Mucosa of descending colon (tissue), 3 donors: ENCODE measurements around the gene NAIF1. TPM values are rescaled to one million over a fixed set of nuclear protein-coding genes. Genes with fewer than 3 reads are reported as not detected.
A peak's percentile ranks its signal among the peaks of the same experiment; 100 is the strongest.

Experiments
- ATAC-seq: fragments of 200-7000 bp; cut with Tn5 transposase; one replicate; pipeline ENCODE4 v1.9.1; 2020; ENCODE audit warnings: mild to moderate bottlenecking, moderate library complexity
- DNase-seq, 3 donors: peaks; one replicate each; pipeline ENCODE4 v3.0.0-alpha.2; 2020
- H3K36me3 ChIP-seq: fragments of 200-600 bp; one replicate; pipeline ENCODE4 v1.8.0; 2021; ENCODE audit warnings: low read depth, mild to moderate bottlenecking
- H3K4me1 ChIP-seq: fragments of 200-600 bp; one replicate; pipeline ENCODE4 v1.8.0; 2021; ENCODE audit warnings: low read depth, mild to moderate bottlenecking
- H3K4me3 ChIP-seq: fragments of 200-600 bp; one replicate; pipeline ENCODE4 v1.8.0; 2021; ENCODE audit warnings: mild to moderate bottlenecking
- H3K9me3 ChIP-seq: fragments of 200-600 bp; one replicate; pipeline ENCODE4 v1.8.0; 2021; ENCODE audit warnings: mild to moderate bottlenecking
- intact Hi-C, 2 donors: fragments of 100-400 bp; cut with DNase I in 1 of 2; cut with micrococcal nuclease in 1 of 2; formaldehyde crosslinking; loops; one replicate each; pipeline versions ENCODE4 v1.11.0 to v1.11.1; 2022; cut with DNase I, micrococcal nuclease
- total RNA-seq, 3 donors: library from RNA; stranded (reverse); fragmentation: NEBNext Ultra II Directional in 2 of 3; extraction: Animal tissue kit (Norgen Biotek cat#: 25700) in 2 of 3; gene quantifications; one replicate each; pipeline versions ENCODE4 v1.2.1 to v1.2.4, GENCODE V29; 2021 to 2023
- TF ChIP-seq, protein P1 (sequence below): fragments of 200-600 bp; IDR thresholded peaks from one replicate; pipeline ENCODE4 v1.8.0; 2022; ENCODE audit warnings: antibody characterized with exemption, mild to moderate bottlenecking
- donor health status: DM: no; HTN: no; CAD: no; lungs with moderate emphysema.
- donor health status: DM: no; HTN: no; CAD: no.
- donor health status: DM: no; HTN: yes; CAD: no.

NAIF1 gene
- total RNA-seq, 3 donors from 2014 or later = 10.4 to 12.6 (median 11.9) TPM

- no peak overlapping the region for H3K4me3 ChIP-seq
- no peaks in the 10 kb centered on the region for H3K9me3 ChIP-seq
- DNase-seq (peak in 2 of 3 donors; percentile 43 to 51), ATAC-seq (no peak)
- intact Hi-C loops = no loop called here
- peaks cover 10% of the 10 kb centered on the region for H3K36me3 ChIP-seq
- TF ChIP-seq, protein P1, sequence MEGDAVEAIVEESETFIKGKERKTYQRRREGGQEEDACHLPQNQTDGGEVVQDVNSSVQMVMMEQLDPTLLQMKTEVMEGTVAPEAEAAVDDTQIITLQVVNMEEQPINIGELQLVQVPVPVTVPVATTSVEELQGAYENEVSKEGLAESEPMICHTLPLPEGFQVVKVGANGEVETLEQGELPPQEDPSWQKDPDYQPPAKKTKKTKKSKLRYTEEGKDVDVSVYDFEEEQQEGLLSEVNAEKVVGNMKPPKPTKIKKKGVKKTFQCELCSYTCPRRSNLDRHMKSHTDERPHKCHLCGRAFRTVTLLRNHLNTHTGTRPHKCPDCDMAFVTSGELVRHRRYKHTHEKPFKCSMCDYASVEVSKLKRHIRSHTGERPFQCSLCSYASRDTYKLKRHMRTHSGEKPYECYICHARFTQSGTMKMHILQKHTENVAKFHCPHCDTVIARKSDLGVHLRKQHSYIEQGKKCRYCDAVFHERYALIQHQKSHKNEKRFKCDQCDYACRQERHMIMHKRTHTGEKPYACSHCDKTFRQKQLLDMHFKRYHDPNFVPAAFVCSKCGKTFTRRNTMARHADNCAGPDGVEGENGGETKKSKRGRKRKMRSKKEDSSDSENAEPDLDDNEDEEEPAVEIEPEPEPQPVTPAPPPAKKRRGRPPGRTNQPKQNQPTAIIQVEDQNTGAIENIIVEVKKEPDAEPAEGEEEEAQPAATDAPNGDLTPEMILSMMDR = no peak
- peaks cover 50% of the 10 kb centered on the region for H3K4me1 ChIP-seq
Observed at GRCh38 chr9:128099932-128100491, 32.9 kb upstream of the NAIF1 start.

DNA sequence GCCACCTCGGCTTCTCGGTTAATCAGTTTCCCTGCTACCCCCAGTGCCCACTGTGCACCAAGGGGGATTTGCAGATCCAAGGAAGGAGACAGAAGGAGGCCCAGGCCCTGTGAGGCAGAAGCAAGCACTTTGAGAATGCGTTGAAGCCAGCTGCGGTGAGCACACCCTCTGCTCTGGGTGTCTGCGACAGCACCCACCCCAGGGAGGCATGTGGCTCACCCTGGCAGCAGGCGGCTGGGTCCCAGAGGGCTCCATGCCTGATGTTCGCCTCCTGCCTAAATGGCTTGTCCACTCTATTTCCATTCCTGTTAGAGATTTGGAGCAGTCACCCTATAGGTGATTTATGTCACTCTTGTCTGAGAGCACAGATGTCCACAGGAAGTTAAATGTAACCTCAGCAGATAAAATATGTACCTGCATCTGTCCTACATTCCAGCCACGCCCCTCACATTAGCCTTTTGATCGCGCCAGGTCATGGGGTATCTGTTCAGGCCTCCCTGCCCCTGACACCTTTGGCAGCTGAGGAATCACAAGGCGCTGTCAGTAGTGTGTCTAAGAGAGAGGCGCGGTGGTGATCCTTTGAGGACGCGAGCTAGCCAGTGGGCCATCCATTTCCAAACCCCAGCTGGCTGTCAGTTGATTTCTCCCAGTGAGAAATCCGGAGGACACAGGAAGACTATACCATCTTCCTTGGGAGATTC lies 32.3 kb upstream of the NAIF1 start:
- peak; percentile 11 for ATAC-seq
- DNase-seq = peak in 2 of 3 donors; percentile 55 to 57
- TF ChIP-seq, protein P1 = no peak
- peaks cover 10% of the 10 kb centered on the region for H3K36me3 ChIP-seq
- H3K4me3 ChIP-seq = no peak overlapping the region
- intact Hi-C loops = no loop called here
- peaks cover 54% of the 10 kb centered on the region for H3K4me1 ChIP-seq
- H3K9me3 ChIP-seq = no peaks in the 10 kb centered on the region

DNA sequence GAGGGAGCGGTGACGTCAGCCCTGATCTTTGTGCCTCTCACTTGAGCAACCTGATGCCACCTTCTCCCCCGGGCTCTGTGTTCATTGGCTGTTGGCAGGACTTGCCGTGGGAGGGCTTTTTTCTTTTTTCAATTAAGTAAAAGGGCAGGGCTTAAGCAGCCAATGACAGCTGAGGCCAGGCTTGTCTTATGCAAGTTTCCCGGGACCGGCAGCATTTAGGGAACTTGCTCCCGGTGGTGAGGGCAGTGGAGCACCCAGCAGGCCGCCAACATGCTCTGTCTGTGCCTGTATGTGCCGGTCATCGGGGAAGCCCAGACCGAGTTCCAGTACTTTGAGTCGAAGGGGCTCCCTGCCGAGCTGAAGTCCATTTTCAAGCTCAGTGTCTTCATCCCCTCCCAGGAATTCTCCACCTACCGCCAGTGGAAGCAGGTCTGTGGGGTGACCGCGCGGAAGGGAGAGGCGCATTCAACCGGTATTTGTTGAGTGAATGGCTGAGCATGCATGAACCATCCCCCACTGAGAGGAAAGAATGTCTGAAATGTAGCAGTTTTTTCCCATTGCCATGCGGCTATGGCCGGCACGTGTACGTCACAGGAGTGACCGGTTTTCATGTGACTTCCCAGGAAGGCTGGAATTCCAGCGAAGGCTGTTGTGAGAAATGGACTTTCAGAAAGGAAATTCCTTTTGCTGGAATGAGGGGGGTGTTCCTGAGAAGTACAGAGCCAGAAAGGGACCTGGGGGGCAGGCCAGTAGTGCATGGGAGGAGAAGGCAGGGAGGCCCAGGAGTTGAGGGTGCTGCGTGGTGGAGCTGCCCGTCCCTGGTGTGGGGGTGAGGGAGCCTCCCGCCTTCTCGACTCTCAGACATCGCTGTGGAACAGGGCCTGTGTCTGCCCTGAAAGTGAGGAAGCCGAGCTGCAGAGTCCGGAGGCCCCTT lies 31.4 kb upstream of the NAIF1 start:
- ATAC-seq = peak; percentile 80
- H3K36me3 ChIP-seq = peaks cover 10% of the 10 kb centered on the region
- peak; percentile 90 to 97 (median 94) for DNase-seq
- TF ChIP-seq, protein P1 = no peak
- H3K9me3 ChIP-seq = no peaks in the 10 kb centered on the region
- H3K4me3 ChIP-seq = no peak overlapping the region
- H3K4me1 ChIP-seq = peaks cover 55% of the 10 kb centered on the region
- intact Hi-C loops = no loop called here

DNA sequence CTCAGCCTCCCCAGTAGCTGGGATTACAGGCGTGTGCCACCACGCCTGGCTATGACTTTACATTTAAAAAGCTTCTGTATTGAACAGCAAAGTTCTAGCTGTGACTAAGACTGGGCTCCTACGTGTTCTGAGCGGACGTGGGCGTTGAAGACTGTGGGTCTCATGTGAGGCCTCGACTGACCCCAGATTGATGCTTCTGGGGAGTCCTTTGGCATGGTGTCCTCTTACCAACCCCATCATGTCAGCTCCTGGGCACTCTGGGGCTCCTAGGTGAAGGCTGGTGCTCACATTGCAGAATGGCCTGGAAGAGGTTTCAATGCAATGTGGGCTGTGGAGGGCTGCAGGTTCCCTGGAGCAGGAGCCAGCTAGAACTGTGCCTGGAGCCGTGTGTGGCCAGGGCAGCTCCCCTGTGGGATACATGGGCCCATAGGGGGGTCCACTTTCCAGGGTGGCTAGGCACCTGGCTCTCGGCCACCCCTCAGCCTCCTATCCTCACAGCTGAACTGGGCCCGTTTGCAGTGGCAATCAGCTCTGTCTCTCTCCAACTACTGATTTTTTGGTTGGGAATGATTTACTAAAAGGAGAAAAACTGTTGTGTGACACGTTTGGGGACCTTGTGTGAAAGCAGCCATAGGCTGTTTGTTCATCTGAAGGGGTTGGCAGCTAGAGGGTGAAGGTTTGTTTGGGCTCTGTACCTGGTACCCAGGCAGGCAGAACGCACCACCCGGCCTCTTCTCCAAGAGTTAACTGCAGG lies 30.6 kb upstream of the NAIF1 start:
- Histone ChIP-seq H3K4me1 (peaks cover 59% of the 10 kb centered on the region), H3K4me3 (no peak overlapping the region), H3K36me3 (peaks cover 10% of the 10 kb centered on the region), H3K9me3 (no peaks in the 10 kb centered on the region)
- TF ChIP-seq, protein P1 = no peak
- intact Hi-C loops = no loop called here
- peak; percentile 1 for ATAC-seq
- DNase-seq = peak in 1 of 3 donors; percentile 53
